Femur (tissue), 1 donor: Measurements from ENCODE around the gene NKAIN2.

ENCODE experiments used
- DNase-seq: peaks from one replicate; pipeline ENCODE4 v3.0.0-alpha.2; 2017

Gene NKAIN2

GRCh38 chr6:123810214-123810613, 6.5 kb downstream of the NKAIN2 start:
- DNase-seq, result no peak

GRCh38 chr6:123810948-123811347, 7.3 kb downstream of the NKAIN2 start:
- no peak for DNase-seq

- DNase-seq, result no peak
These were observed 7.7 kb downstream of the NKAIN2 start for GRCh38 chr6:123811378-123811777.

GRCh38 chr6:123812621-123813020, 9.0 kb downstream of the NKAIN2 start:
- no peak for DNase-seq

DNA sequence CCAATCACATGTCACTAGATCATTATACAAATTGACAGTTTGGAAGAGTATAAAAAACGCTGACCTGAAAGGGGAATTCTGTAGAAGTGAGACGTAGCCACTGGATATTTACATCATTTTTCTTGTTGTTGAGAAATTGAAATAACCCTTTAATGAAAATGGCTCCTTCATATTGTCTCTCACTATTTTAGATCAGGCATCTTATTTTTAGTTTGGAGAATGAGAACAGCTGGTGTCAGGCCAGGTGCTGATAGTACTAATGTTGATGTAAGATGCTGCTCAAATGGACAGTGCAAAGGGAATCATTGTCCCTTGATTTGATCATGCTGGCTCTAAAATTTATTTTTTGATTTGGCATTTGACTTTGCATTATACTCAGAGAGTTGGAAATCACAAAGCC, 17.4 kb downstream of the NKAIN2 start:
- DNase-seq, result no peak

DNA sequence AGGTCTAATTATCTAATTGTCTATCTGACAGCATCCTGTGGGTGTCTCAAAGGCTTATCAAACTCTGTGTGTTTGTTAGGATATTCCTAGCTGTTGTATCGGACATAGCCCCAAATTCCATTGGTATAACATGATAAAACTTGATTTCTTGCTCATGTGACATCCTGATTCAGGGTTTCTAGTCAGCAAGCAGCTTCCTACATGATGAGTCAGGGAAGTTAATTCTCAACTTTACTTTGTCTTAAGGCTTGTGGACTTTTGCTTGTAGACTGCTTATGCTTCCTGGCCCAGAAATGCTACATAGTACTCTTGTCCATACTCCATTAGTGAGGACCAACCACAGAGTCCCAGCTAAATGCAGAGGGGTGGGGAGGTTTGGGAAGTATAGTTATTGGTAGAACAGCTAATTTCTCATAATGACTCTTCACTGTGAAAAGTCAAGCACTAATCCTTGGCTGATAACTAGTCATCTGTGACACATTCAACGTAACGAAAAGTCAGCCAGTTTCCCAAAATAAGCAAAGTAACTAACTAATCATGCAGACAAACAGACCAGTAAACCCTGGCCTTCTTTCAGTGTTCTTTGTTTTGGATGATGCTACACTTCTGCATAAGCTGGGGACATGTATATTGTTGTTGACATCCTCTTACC, 25.8 kb downstream of the NKAIN2 start:
- no peak for DNase-seq

- no peak for DNase-seq
These were observed 26.5 kb downstream of the NKAIN2 start for GRCh38 chr6:123830120-123830519.

DNA sequence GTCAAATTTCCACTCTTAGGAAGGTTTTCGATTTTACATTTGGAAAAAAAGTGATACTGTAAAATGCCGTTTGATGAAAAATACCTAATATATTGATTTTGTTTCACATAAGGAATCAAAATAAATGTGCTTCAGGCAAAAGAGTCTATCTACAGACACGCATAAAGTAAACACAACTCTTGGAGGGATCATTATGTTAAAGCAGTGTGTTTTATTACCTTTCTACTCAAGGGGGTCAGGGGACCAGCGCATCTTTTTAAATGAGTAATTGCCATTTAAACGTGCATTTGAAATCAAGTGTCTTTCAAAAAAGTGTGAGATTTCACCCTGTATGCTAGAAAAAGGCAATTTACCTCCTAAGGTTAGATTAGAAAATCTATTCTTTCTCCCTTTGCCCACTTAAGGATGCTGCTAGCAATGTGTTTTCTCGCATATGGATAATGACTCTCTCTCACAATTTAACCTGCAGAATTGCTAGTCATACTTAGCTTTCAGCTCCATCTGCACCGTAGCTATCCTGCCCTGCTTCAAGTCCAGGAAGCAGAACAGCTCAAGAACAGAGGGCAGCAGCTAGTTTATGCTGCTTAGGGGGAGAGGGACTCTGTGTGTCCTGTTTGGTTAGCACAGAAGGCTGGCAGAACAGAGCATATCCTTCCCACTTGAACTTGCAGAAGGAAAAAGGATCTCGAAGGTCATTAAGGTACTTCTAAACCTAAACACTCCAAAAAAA, 35.0 kb downstream of the NKAIN2 start:
- DNase-seq, result no peak

GRCh38 chr6:123841067-123841896, 37.6 kb downstream of the NKAIN2 start:
- no peak for DNase-seq

DNA sequence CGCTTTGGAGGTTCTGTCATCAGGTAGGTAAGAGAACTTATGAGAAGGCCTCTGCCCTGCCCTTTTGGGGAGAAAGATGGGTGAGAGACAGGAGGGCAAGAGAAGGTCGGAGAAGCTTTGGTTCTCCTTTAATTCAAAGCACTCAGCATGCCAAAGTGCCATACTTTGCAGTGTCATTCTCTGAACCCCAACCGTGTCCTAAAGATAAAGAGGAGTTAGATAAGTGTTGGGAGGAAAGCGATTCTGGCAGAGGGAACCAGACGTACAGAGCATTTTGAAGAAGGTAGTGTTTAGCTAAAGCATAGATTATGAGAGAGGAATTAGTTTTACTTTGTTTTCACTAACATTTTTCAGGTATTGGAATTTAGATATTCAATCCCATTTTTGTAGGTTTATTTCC, 40.3 kb downstream of the NKAIN2 start:
- no peak for DNase-seq

GRCh38 chr6:123848347-123848746, 44.7 kb downstream of the NKAIN2 start:
- DNase-seq, result no peak

DNA sequence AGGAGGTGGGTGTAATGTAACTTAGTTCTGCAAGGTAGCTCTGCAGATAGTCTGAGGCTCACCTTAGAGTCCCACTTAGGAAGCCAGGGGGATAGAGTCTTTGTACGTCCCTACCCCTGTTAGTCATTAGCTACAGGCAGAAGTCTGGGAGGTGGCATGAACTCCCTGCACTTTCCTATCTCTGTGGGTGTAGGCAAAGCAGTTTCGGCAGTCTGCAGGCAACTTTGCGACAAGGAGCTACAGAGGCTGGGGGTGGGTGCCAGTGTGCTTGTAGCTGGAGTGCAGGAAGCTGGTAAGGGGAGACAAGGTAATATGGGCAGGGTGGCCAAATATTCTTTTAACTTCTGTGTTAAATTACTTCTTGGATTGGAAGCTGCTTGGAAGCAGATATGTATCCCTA, 45.7 kb downstream of the NKAIN2 start:
- no peak for DNase-seq

DNA sequence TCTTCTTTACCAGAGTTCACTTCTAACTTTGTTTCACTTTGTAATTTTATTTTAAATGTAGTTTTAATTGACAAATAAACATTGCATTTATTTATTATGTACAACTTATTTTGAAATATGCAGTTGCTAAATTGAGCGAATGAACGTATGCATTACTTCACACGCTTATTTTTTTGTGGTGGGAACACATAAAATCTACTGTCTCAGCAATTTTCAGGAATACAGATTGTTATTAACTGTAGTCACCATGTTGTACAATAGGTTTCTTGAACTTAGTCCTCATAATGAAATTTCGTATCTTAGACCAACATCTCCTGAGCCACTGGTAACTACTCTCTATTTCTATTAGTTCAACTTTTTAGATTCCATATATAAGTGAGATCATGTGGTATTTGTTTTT, 46.9 kb downstream of the NKAIN2 start:
- DNase-seq, result no peak

DNA sequence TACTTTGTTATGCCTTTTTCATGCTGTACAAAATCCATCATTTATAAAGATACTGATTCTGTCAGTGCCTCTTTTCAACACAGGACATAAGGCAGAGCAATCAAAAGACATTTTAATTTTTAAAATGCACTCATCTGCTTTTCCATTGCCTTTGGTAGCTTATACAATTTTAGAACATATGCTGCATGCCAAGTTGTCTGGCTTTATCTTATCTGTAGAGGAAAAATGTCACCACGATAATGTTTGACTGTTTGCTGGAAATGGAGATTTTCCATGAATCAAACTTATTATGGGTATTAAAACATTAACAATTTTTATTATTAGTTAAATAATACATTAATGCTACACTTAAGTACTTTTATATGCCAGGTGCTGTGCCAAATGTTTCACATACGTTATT, 50.5 kb downstream of the NKAIN2 start:
- DNase-seq, result no peak

DNA sequence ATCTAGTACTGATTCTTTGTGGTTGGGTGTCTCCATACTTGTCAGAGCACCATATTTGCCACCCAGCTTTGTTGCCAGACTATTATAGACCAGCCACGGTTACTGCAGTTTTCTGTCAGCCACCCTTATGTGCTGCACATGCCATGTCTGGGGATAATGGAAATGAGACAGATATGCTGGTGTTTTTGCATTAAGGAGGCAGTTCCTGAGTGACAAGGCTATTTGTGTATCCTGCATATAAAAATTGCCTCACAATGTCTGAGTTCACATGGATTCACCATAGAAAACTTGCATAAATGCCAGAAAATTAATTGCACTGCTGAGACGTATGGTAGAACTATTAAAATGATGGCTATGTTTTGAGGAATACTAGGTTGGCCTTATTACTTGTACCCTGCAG, 51.8 kb downstream of the NKAIN2 start:
- no peak for DNase-seq

GRCh38 chr6:123859291-123859690, 55.6 kb downstream of the NKAIN2 start:
- no peak for DNase-seq

DNA sequence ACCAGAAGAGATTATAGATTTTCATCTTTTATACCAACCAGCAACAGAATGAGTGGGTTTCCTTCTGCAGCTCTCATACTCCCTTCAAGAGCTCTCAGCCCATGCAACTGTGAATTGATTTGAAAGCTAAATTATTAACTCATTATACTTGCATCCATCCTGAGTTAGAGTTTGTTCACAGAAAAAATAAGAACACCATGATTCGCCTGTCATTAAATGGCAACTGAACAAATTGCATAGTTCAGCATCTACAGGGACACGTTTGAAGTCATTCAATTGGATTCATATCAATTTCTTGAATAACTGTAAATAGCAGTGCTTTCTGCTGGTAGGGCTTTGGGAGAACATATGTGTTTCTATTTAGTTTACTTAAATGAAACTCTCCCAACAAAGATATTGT, 65.7 kb downstream of the NKAIN2 start:
- no peak for DNase-seq

GRCh38 chr6:123873974-123874373, 70.3 kb downstream of the NKAIN2 start:
- no peak for DNase-seq

- no peak for DNase-seq
These were observed 72.1 kb downstream of the NKAIN2 start for GRCh38 chr6:123875784-123876183.

- DNase-seq, result no peak
These were observed 76.1 kb downstream of the NKAIN2 start for GRCh38 chr6:123879749-123880148.

DNA sequence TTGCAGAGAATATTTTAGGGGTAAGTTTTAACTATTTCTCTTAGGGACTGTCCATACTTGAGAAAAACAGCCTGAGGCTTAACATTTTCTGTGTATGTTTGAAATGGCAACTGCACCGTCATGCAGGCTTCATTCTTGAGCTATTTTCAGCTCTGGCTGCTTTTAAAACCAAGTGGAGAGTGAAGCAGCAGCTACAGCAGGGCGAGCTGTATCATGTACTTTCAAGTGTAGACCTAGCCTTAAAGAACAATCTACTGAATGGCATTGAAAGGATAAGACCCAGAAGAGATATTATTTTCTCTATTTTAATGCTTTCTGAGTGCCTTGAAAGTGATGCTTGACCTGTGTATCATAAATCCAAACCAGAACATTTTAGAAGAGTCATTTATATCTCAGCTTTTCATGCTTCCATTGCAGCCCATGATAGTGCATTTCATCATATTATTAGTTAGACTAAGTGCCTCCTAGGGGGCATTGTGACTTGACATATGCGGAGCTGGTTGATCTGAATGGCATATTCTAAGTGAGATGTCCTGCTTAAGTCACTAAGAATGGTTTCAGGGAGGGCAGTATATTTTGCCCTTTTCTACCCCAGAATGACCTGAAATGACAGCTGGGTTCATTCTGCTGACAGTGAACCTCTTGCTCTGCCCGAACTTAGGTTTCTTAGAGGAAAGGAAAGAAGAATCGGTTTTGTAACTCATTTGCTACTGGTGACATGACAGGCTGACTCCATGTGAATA, 85.3 kb downstream of the NKAIN2 start:
- DNase-seq, result no peak

GRCh38 chr6:123895346-123895745, 91.7 kb downstream of the NKAIN2 start:
- no peak for DNase-seq

DNA sequence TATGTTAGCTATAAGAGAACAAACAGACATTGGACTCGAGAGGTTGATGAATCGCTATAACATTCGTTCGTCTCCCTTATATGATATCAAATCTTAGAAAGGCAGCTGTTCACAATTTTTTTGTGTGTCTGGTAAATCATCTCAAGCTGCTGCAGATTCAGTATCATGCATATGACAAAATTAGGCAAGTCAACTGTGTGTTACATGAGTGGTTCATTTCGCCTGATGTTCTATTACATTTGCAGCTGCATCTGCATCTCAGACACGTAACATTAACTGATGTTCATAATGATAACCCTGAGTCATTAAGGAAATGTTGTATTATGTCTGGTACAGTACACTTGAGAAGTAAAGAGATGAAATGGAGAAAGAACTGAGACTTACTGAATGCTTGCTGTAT, 92.1 kb downstream of the NKAIN2 start:
- no peak for DNase-seq
